ENCODE results near the gene PGRMC2. TPM values are rescaled to one million over a fixed set of nuclear protein-coding genes. Genes with fewer than 3 reads are reported as not detected.

Gene PGRMC2
- total RNA-seq, 2 donors from 2014 or later, result 64.6 to 73.1 TPM

- intact Hi-C loops (cut with DNase I), result no loop called here
- DNase-seq (no peak), ATAC-seq (no peak)
Measured at GRCh38 chr4:128241019-128241418, 46.6 kb downstream of the PGRMC2 start.

GRCh38 chr4:128234836-128235235 lies 52.8 kb downstream of the PGRMC2 start:
- intact Hi-C loops (cut with DNase I), result no loop called here

DNA sequence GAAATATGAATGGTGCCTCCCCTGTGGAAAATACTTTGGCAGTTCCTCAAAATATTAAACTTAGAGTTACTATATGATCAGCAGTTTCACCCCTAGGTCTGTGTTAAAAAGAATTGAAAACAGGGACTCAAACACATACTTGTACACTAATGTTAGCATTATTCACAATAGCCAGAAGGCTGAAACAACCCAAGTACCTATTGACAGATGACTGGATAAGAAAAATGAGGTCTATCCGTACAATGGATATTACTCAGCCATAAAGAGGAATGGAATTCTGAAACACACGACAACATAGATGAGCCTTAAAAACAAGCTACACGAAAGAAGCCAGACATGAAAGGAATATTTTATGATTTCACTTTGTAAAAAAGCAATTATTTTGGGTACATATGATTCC lies 54.9 kb downstream of the PGRMC2 start:
- DNase-seq (no peak), ATAC-seq (no peak)
- intact Hi-C loops (cut with DNase I), result no loop called here

More at GRCh38 chr4:128234836-128235235, 52.8 kb downstream of the PGRMC2 start:
- DNase-seq (no peak), ATAC-seq (no peak)

- DNase-seq (no peak), ATAC-seq (no peak)
- intact Hi-C loops (cut with DNase I), result no loop called here
Measured at GRCh38 chr4:128228845-128229795, 58.5 kb downstream of the PGRMC2 start.

DNA sequence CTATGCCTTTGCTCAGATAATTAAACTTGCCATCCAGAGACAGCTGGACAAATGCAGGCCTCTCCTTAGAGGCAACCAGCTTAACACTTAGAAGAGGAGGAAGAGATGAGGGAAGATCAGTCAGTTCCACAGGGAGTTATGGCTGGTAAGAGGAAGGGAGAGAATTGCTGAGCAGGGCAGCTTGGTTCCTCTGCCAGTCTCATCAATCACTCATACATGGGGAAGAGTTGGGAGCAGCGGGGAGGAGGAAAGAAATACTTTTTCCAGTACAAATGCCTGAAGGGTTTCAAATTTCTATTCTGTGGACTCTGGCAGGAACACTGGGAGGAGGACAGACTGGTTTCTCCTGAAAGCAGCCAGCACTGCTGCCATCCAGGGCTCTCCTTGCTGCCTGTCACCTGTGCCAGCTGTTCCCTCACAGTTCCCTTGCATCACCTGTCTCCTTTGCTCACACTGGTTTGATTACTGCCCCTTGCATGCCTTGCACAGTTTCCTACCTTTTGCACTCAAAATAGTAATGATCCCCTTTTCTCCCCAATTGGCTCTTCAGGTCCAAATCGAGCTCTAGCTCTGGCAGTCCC lies 59.5 kb downstream of the PGRMC2 start:
- ATAC-seq (no peak), DNase-seq (no peak)
- intact Hi-C loops (cut with DNase I), result no loop called here

DNA sequence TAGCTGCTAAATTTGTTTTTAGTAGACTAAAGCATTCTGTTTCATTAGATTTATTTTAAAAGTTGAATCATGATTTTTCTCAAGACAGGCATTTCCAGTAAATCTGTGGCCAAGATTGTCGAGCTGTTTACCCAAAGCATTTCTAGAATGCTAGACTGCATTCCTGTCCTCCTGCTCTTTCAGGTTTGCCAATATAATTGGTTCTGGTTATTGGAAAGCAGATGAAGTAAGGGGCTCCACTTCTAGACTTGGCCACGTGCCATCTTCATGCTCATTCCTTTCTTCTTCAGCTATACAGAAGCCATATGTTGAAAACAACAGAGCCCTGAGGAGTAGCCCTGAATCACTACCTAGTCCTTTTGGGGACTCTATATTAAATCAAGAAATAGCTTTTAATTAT lies 62.5 kb downstream of the PGRMC2 start:
- no peak for DNase-seq
- intact Hi-C loops (cut with DNase I), result no loop called here
- ATAC-seq, result no peak

DNA sequence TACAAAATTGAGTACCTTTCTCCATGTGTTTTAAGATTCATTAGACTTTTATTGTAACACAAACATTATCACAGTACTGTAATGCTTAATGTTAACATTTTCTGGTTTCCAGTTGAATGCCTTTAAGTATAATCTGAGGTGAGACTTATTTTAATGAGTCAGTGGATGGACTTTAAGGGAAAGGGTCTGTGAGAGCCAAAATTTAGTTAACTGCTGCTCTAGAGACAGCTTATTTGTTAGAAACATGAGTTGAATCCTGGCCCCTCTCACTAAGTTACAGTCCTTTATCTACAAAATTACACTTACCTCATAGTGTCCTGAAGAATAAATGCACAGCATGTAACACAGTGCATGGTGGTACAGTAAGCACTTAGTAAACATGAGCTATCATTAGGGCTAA lies 66.0 kb downstream of the PGRMC2 start:
- ATAC-seq (no peak), DNase-seq (no peak)
- intact Hi-C loops (cut with DNase I), result no loop called here

- ATAC-seq (peak; percentile 23 to 37), DNase-seq (no peak)
- intact Hi-C loops (cut with DNase I), result no loop called here
Measured at GRCh38 chr4:128220286-128221235, 67.1 kb downstream of the PGRMC2 start.

Other genes with a start within 250 kb of the PGRMC2 start
- gene LARP1B, start 226.5 kb downstream of the PGRMC2 start, total RNA-seq, result 10 to 100 TPM in 1 of 2 donors, 1 to 10 TPM in 1; 9.7 to 15.7 TPM

Data from left cardiac atrium (tissue), 4 donors.